Measurements from ENCODE around the gene WDR81.
"Not testable (repeated sequence)": the region's sequence is repeated elsewhere in the genome, so short reads cannot be mapped to it uniquely, and the experiment has no call there.

WDR81 gene

DNA sequence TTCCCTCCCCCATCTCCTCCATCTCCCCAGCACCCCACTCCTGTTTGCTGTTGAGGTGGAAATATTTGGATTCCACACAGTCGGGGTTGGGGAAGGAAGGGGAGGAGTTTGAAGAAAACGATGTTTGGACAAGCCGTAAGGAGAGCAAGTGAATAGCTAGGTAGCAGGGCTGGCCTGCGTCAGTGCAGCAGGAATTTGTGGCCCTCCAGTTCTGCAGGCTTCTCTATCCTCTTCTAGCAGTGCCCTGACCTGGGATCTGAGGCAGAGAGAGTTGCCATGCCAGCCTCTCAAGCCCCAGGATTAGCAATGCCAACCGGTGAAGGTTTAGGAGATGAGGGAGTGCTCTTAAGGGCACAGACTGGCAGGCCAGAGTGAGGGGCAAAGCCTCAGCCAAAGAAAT is 26.8 kb upstream of the WDR81 start:
- ATAC-seq: no peak

DNA sequence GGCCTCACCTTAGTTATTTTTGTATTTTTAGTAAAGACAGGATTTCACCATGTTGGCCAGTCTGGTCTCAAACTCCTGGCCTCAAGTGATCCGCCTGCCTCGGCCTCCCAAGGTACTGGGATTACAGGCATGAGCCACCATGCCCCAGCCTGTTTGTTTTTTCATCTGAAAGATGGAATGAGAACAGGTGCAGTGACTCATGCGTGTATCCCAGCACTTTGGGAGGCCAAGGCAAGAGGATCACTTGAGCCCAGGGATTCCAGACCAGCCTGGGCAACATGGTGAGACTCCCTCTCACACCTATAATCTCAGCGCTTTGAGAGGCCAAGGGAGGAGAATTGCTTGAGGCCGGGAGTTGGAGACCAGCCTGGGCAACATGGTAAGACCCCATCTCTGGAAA is 24.6 kb upstream of the WDR81 start:
- not testable (repeated sequence) for ATAC-seq

More for the DNA sequence above, 26.8 kb upstream of the WDR81 start:
- TF ChIP-seq ZNF70 (CRISPR knock-in tag; IDR thresholded peaks at IDR 0.05) (no peak), ESRRG (CRISPR knock-in tag; IDR thresholded peaks at IDR 0.05) (no peak), SNAI2 (CRISPR knock-in tag; IDR thresholded peaks at IDR 0.05) (no peak), OSR1 (CRISPR knock-in tag; IDR thresholded peaks at IDR 0.05) (no peak), BACH2 (CRISPR knock-in tag; IDR thresholded peaks at IDR 0.05; ENCODE audit: borderline replicate concordance) (no peak), ZFP30 (CRISPR knock-in tag; IDR thresholded peaks at IDR 0.05) (no peak)
- TF ChIP-seq, protein P1, sequence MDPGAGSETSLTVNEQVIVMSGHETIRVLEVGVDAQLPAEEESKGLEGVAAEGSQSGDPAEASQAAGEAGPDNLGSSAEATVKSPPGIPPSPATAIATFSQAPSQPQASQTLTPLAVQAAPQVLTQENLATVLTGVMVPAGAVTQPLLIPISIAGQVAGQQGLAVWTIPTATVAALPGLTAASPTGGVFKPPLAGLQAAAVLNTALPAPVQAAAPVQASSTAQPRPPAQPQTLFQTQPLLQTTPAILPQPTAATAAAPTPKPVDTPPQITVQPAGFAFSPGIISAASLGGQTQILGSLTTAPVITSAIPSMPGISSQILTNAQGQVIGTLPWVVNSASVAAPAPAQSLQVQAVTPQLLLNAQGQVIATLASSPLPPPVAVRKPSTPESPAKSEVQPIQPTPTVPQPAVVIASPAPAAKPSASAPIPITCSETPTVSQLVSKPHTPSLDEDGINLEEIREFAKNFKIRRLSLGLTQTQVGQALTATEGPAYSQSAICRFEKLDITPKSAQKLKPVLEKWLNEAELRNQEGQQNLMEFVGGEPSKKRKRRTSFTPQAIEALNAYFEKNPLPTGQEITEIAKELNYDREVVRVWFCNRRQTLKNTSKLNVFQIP (CRISPR knock-in tag; IDR thresholded peaks at IDR 0.05; ENCODE audit: borderline replicate concordance, low read depth): no peak

DNA sequence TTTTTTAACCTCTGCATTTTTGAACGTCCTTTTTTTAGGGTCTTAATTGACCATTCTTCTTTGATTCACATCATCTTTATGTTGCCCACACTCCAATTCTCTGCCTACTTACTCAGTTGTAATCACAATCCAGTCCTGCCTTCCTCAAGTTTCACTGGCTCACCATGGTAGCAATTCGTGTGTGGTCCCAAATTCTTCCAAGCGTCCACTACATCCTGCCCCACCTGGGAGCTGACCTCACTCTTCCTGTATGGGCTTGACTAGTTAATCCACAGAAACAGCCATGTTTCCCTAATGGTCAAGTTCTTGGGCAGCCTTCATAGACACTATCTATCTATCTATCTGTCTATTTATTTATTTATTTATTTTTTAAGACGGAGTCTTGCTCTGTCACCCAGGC is 21.4 kb upstream of the WDR81 start:
- no peak for ATAC-seq
- TF ChIP-seq, protein P1 (CRISPR knock-in tag; IDR thresholded peaks at IDR 0.05; ENCODE audit: borderline replicate concordance, low read depth): no peak
- TF ChIP-seq PPARA (CRISPR knock-in tag; IDR thresholded peaks at IDR 0.05; ENCODE audit: borderline replicate concordance): no peak

DNA sequence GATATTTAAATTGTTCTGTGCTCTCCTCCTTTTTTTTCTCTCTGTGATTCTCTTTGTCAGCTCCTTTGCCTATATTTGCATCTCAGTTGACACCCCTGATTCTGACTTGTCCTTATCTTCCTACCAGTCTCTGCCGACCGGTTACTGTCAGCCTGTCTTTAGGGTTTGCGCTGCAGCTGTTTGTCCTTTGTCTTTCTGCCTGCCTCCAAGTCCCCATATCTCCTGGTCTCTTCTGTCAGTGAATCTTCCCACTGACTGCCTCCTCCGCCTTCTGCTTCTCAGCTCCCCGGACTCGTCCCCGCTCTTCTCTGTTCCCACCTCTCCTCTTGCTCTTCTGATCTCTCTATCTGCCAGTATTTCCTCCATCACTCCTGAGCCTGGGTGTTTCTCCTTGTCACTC is 19.5 kb upstream of the WDR81 start:
- ATAC-seq: no peak
- TF ChIP-seq SNAI2 (CRISPR knock-in tag; IDR thresholded peaks at IDR 0.05) (no peak), CSDC2 (CRISPR knock-in tag; IDR thresholded peaks at IDR 0.05) (no peak), ESRRG (CRISPR knock-in tag; IDR thresholded peaks at IDR 0.05) (no peak), TCF4 (CRISPR knock-in tag; IDR thresholded peaks at IDR 0.05; ENCODE audit: borderline replicate concordance) (no peak), PPARA (CRISPR knock-in tag; IDR thresholded peaks at IDR 0.05; ENCODE audit: borderline replicate concordance) (no peak), ZFP30 (CRISPR knock-in tag; IDR thresholded peaks at IDR 0.05) (no peak), BACH2 (CRISPR knock-in tag; IDR thresholded peaks at IDR 0.05; ENCODE audit: borderline replicate concordance) (no peak), TOX (CRISPR knock-in tag; IDR thresholded peaks at IDR 0.05; ENCODE audit: borderline replicate concordance) (no peak), OSR1 (CRISPR knock-in tag; IDR thresholded peaks at IDR 0.05) (no peak), GLIS3 (CRISPR knock-in tag; IDR thresholded peaks at IDR 0.05) (no peak), ZNF565 (CRISPR knock-in tag; conservative IDR thresholded peaks at IDR 0.05; ENCODE audit: low read depth) (no peak)
- TF ChIP-seq, protein P2, sequence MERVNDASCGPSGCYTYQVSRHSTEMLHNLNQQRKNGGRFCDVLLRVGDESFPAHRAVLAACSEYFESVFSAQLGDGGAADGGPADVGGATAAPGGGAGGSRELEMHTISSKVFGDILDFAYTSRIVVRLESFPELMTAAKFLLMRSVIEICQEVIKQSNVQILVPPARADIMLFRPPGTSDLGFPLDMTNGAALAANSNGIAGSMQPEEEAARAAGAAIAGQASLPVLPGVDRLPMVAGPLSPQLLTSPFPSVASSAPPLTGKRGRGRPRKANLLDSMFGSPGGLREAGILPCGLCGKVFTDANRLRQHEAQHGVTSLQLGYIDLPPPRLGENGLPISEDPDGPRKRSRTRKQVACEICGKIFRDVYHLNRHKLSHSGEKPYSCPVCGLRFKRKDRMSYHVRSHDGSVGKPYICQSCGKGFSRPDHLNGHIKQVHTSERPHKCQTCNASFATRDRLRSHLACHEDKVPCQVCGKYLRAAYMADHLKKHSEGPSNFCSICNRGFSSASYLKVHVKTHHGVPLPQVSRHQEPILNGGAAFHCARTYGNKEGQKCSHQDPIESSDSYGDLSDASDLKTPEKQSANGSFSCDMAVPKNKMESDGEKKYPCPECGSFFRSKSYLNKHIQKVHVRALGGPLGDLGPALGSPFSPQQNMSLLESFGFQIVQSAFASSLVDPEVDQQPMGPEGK (CRISPR knock-in tag; IDR thresholded peaks at IDR 0.05; ENCODE audit: borderline replicate concordance): no peak
- TF ChIP-seq, protein P3, sequence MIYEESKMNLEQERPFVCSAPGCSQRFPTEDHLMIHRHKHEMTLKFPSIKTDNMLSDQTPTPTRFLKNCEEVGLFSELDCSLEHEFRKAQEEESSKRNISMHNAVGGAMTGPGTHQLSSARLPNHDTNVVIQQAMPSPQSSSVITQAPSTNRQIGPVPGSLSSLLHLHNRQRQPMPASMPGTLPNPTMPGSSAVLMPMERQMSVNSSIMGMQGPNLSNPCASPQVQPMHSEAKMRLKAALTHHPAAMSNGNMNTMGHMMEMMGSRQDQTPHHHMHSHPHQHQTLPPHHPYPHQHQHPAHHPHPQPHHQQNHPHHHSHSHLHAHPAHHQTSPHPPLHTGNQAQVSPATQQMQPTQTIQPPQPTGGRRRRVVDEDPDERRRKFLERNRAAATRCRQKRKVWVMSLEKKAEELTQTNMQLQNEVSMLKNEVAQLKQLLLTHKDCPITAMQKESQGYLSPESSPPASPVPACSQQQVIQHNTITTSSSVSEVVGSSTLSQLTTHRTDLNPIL (CRISPR knock-in tag; IDR thresholded peaks at IDR 0.05; ENCODE audit: low read depth): no peak
- TF ChIP-seq, protein P1 (CRISPR knock-in tag; IDR thresholded peaks at IDR 0.05; ENCODE audit: borderline replicate concordance, low read depth): no peak
- TF ChIP-seq, protein P4, sequence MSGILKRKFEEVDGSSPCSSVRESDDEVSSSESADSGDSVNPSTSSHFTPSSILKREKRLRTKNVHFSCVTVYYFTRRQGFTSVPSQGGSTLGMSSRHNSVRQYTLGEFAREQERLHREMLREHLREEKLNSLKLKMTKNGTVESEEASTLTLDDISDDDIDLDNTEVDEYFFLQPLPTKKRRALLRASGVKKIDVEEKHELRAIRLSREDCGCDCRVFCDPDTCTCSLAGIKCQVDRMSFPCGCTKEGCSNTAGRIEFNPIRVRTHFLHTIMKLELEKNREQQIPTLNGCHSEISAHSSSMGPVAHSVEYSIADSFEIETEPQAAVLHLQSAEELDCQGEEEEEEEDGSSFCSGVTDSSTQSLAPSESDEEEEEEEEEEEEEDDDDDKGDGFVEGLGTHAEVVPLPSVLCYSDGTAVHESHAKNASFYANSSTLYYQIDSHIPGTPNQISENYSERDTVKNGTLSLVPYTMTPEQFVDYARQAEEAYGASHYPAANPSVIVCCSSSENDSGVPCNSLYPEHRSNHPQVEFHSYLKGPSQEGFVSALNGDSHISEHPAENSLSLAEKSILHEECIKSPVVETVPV (CRISPR knock-in tag; IDR thresholded peaks at IDR 0.05): no peak

Measured in SK-N-SH treated with all-trans-retinoic acid at 6 μM for 48 hours (cell line).